Neuron (in vitro differentiated cells): ENCODE results near the gene SLIT3.

ENCODE experiments used
- H2AFZ ChIP-seq: one replicate; pipeline ENCODE4 v1.6.1; 2013; ENCODE audit warnings: low read depth, mild to moderate bottlenecking, inconsistent platforms, low read length, moderate library complexity
- H3K27me3 ChIP-seq: one replicate; pipeline ENCODE4 v1.6.1; 2013; ENCODE audit warnings: low read length; ENCODE audit not compliant: insufficient read depth
- H3K36me3 ChIP-seq: one replicate; pipeline ENCODE4 v1.6.1; 2013; ENCODE audit warnings: low read length; ENCODE audit not compliant: insufficient read depth
- H3K4me1 ChIP-seq: one replicate; pipeline ENCODE4 v1.6.1; 2013; ENCODE audit warnings: low read length; ENCODE audit not compliant: insufficient read depth
- H3K4me3 ChIP-seq: 2 replicates; pipeline ENCODE4 v1.5.1; 2013; ENCODE audit warnings: mild to moderate bottlenecking, low read length, moderate library complexity
- H3K9me3 ChIP-seq: one replicate; pipeline ENCODE4 v1.6.1; 2013; ENCODE audit warnings: low read length

SLIT3 gene

GRCh38 chr5:168991311-168991710 is 309.6 kb downstream of the SLIT3 start:
- H3K36me3 ChIP-seq = no peaks in the 10 kb centered on the region
- H2AFZ ChIP-seq = no peak overlapping the region
- H3K4me3 ChIP-seq = no peak overlapping the region
- H3K9me3 ChIP-seq = no peaks in the 10 kb centered on the region
- H3K27me3 ChIP-seq = peaks cover 23% of the 10 kb centered on the region
- peaks cover 5% of the 10 kb centered on the region for H3K4me1 ChIP-seq

GRCh38 chr5:168990679-168991078 is 310.3 kb downstream of the SLIT3 start:
- Histone ChIP-seq H3K9me3 (no peaks in the 10 kb centered on the region), H3K27me3 (peaks cover 26% of the 10 kb centered on the region), H2AFZ (no peak overlapping the region), H3K4me1 (peaks cover 5% of the 10 kb centered on the region), H3K4me3 (no peak overlapping the region), H3K36me3 (no peaks in the 10 kb centered on the region)

- H2AFZ ChIP-seq = no peak overlapping the region
- no peaks in the 10 kb centered on the region for H3K9me3 ChIP-seq
- no peak overlapping the region for H3K4me3 ChIP-seq
- no peaks in the 10 kb centered on the region for H3K36me3 ChIP-seq
- peaks cover 5% of the 10 kb centered on the region for H3K4me1 ChIP-seq
- H3K27me3 ChIP-seq = peaks cover 32% of the 10 kb centered on the region
These were observed 311.0 kb downstream of the SLIT3 start for GRCh38 chr5:168989731-168990505.

GRCh38 chr5:168988699-168989098 is 312.2 kb downstream of the SLIT3 start:
- Histone ChIP-seq H3K4me3 (no peak overlapping the region), H3K9me3 (no peaks in the 10 kb centered on the region), H2AFZ (no peak overlapping the region), H3K4me1 (peaks cover 5% of the 10 kb centered on the region), H3K36me3 (no peaks in the 10 kb centered on the region), H3K27me3 (peaks cover 32% of the 10 kb centered on the region)

- Histone ChIP-seq H3K4me3 (no peak overlapping the region), H3K36me3 (no peaks in the 10 kb centered on the region), H3K4me1 (peaks cover 5% of the 10 kb centered on the region), H3K27me3 (peaks cover 32% of the 10 kb centered on the region), H3K9me3 (no peaks in the 10 kb centered on the region), H2AFZ (no peak overlapping the region)
These were observed 313.2 kb downstream of the SLIT3 start for GRCh38 chr5:168987543-168988300.

- Histone ChIP-seq H3K36me3 (no peaks in the 10 kb centered on the region), H3K4me3 (no peak overlapping the region)
These were observed 315.5 kb downstream of the SLIT3 start for GRCh38 chr5:168985454-168985853.

GRCh38 chr5:168984135-168984675 is 316.7 kb downstream of the SLIT3 start:
- no peaks in the 10 kb centered on the region for H3K36me3 ChIP-seq
- no peak overlapping the region for H2AFZ ChIP-seq
- no peaks in the 10 kb centered on the region for H3K9me3 ChIP-seq
- H3K27me3 ChIP-seq = peaks cover 22% of the 10 kb centered on the region
- no peaks in the 10 kb centered on the region for H3K4me1 ChIP-seq
- H3K4me3 ChIP-seq = no peak overlapping the region

More at GRCh38 chr5:168985454-168985853, 315.5 kb downstream of the SLIT3 start:
- H3K9me3 ChIP-seq = no peaks in the 10 kb centered on the region
- H3K4me1 ChIP-seq = no peaks in the 10 kb centered on the region
- no peak overlapping the region for H2AFZ ChIP-seq
- H3K27me3 ChIP-seq = peaks cover 32% of the 10 kb centered on the region

- Histone ChIP-seq H3K4me1 (no peaks in the 10 kb centered on the region), H3K36me3 (no peaks in the 10 kb centered on the region), H3K9me3 (no peaks in the 10 kb centered on the region), H2AFZ (no peak overlapping the region), H3K27me3 (no peaks in the 10 kb centered on the region), H3K4me3 (no peak overlapping the region)
These were observed 321.8 kb downstream of the SLIT3 start for GRCh38 chr5:168979135-168979534.

- no peak overlapping the region for H2AFZ ChIP-seq
- H3K9me3 ChIP-seq = no peaks in the 10 kb centered on the region
- H3K4me3 ChIP-seq = no peak overlapping the region
- no peaks in the 10 kb centered on the region for H3K4me1 ChIP-seq
- H3K36me3 ChIP-seq = no peaks in the 10 kb centered on the region
- H3K27me3 ChIP-seq = no peaks in the 10 kb centered on the region
These were observed 322.4 kb downstream of the SLIT3 start for GRCh38 chr5:168978500-168978899.

GRCh38 chr5:168978015-168978414 is 322.9 kb downstream of the SLIT3 start:
- Histone ChIP-seq H3K27me3 (no peaks in the 10 kb centered on the region), H3K9me3 (no peaks in the 10 kb centered on the region), H3K4me3 (no peak overlapping the region), H3K36me3 (no peaks in the 10 kb centered on the region), H3K4me1 (no peaks in the 10 kb centered on the region), H2AFZ (no peak overlapping the region)

GRCh38 chr5:168976311-168976970 is 324.5 kb downstream of the SLIT3 start:
- Histone ChIP-seq H3K36me3 (no peaks in the 10 kb centered on the region), H3K9me3 (no peaks in the 10 kb centered on the region), H3K4me1 (no peaks in the 10 kb centered on the region), H3K4me3 (no peak overlapping the region), H3K27me3 (no peaks in the 10 kb centered on the region), H2AFZ (no peak overlapping the region)

- H3K9me3 ChIP-seq = no peaks in the 10 kb centered on the region
- no peak overlapping the region for H3K4me3 ChIP-seq
- H2AFZ ChIP-seq = no peak overlapping the region
- H3K36me3 ChIP-seq = no peaks in the 10 kb centered on the region
- H3K27me3 ChIP-seq = no peaks in the 10 kb centered on the region
- no peaks in the 10 kb centered on the region for H3K4me1 ChIP-seq
These were observed 325.6 kb downstream of the SLIT3 start for GRCh38 chr5:168975331-168975730.

GRCh38 chr5:168974082-168974481 is 326.9 kb downstream of the SLIT3 start:
- Histone ChIP-seq H2AFZ (no peak overlapping the region), H3K9me3 (no peaks in the 10 kb centered on the region), H3K4me1 (no peaks in the 10 kb centered on the region), H3K36me3 (no peaks in the 10 kb centered on the region), H3K27me3 (no peaks in the 10 kb centered on the region), H3K4me3 (no peak overlapping the region)
